Brain microvascular endothelial cell (primary cell): ENCODE data around the gene DCUN1D2.

Experiments used
- DNase-seq: peaks from one replicate; pipeline ENCODE4 v3.0.0-alpha.2; 2020
- H3K27ac ChIP-seq: fragments of 250-450 bp; sonication (Bioruptor Pico); 2 replicates; pipeline ENCODE4 v1.5.1; 2020; ENCODE audit warnings: mild to moderate bottlenecking, moderate library complexity
- H3K27me3 ChIP-seq: fragments of 250-450 bp; sonication (Bioruptor Pico); replicated peaks from 2 replicates; pipeline ENCODE4 v1.5.1; 2020; ENCODE audit warnings: mild to moderate bottlenecking
- H3K36me3 ChIP-seq: fragments of 250-450 bp; sonication (Bioruptor Pico); replicated peaks from 2 replicates; pipeline ENCODE4 v1.5.1; 2020; ENCODE audit warnings: mild to moderate bottlenecking
- H3K4me3 ChIP-seq: 2 replicates; pipeline ENCODE4 v1.5.1; 2011; ENCODE audit warnings: low read depth, mild to moderate bottlenecking, control low read depth, low read length, moderate library complexity
- in situ Hi-C: cut with HindIII; loops from 2 replicates; pipeline ENCODE4 v1.10.0; 2017; ENCODE audit warnings: low sequenced_read_pairs, low pct_ligation_motif_present
- TF ChIP-seq, protein P1 (sequence below): IDR thresholded peaks from 2 replicates; pipeline ENCODE4 v1.5.1; 2011; ENCODE audit warnings: low read depth, mild to moderate bottlenecking, moderate library complexity, low read length, control low read depth, inconsistent platforms; ENCODE audit errors: missing control alignments

The DCUN1D2 gene

DNA sequence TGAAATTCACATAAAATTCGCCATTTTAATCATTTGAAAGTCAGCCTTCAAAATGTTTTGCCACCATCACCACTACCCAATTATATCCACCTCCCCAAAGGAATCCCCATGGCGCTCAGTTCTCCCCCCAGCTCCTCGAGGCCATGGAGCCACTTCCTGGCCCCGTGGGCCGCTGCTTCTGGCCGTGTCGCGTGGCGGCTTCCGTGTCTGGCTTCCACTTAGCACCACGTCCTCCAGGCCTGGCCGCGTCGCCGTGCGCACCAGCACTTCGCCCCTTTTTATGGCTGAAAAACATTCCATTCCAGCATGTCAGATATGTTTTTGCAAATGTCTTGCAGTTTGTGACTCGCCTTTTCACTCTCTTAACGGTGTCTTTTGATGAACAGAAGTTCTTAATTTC is 46.7 kb upstream of the DCUN1D2 start:
- Histone ChIP-seq H3K36me3 (peaks cover 17% of the 10 kb centered on the region), H3K27ac (no peak overlapping the region), H3K27me3 (no peaks in the 10 kb centered on the region), H3K4me3 (no peak overlapping the region)
- in situ Hi-C loops = no loop called here
- TF ChIP-seq, protein P1, sequence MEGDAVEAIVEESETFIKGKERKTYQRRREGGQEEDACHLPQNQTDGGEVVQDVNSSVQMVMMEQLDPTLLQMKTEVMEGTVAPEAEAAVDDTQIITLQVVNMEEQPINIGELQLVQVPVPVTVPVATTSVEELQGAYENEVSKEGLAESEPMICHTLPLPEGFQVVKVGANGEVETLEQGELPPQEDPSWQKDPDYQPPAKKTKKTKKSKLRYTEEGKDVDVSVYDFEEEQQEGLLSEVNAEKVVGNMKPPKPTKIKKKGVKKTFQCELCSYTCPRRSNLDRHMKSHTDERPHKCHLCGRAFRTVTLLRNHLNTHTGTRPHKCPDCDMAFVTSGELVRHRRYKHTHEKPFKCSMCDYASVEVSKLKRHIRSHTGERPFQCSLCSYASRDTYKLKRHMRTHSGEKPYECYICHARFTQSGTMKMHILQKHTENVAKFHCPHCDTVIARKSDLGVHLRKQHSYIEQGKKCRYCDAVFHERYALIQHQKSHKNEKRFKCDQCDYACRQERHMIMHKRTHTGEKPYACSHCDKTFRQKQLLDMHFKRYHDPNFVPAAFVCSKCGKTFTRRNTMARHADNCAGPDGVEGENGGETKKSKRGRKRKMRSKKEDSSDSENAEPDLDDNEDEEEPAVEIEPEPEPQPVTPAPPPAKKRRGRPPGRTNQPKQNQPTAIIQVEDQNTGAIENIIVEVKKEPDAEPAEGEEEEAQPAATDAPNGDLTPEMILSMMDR = no peak
- no peak for DNase-seq

DNA sequence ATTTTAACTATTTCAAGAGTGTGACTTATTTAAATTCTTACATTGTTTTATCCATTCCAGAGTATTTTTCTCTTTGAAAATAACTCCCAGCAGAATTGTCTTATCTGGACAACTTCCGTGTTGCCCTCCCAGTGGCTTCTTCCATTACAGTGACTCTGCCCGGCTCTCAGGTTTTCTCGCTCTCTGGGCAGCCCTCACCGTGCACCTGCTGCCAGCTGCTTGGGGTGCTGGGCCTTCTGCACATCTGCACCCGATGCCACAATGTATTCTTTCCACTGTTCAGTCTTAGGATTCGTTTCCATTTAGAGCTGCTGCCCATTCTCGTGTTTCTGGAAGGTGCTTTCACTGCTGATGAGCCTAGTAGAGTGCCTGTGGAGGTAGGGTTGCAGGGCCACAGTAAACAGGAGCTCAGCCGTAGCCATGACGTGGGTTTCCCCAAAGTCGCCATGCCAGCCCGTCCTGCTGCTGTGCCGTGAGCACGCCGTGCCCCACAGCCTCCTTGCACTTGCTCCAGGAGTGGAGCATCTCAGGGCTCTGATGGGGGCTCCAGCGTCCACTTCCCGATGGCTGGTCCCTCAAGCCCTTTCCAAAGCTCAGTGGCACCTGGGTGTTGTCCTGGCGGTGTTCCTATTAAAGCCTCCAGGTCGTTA is 46.1 kb upstream of the DCUN1D2 start:
- DNase-seq = no peak
- Histone ChIP-seq H3K36me3 (peaks cover 22% of the 10 kb centered on the region), H3K27ac (no peak overlapping the region), H3K4me3 (no peak overlapping the region), H3K27me3 (no peaks in the 10 kb centered on the region)
- TF ChIP-seq, protein P1 = no peak
- in situ Hi-C loops = no loop called here

DNA sequence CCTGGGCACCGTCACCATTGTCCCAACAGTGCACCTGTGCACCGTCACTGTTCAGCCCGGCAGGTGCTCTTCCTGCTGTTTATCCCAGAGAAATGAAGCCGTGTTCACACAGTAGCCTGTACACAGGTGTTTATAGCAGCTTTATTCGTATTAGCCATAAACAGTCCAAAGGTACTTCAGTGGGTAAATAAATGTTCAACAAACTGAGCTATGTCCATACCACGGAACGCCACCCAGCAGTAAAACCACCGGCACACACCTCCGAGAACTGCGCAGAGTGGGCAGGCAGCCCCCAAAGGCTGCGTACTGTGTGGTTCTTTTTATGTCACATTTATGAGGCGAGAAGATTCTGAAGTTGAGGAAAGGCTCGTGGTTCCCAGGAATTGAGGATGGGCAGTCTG is 44.9 kb upstream of the DCUN1D2 start:
- H3K27me3 ChIP-seq = no peaks in the 10 kb centered on the region
- DNase-seq = no peak
- H3K36me3 ChIP-seq = peaks cover 28% of the 10 kb centered on the region
- no peak overlapping the region for H3K27ac ChIP-seq
- no peak overlapping the region for H3K4me3 ChIP-seq
- TF ChIP-seq, protein P1 = no peak
- in situ Hi-C loops = no loop called here

DNA sequence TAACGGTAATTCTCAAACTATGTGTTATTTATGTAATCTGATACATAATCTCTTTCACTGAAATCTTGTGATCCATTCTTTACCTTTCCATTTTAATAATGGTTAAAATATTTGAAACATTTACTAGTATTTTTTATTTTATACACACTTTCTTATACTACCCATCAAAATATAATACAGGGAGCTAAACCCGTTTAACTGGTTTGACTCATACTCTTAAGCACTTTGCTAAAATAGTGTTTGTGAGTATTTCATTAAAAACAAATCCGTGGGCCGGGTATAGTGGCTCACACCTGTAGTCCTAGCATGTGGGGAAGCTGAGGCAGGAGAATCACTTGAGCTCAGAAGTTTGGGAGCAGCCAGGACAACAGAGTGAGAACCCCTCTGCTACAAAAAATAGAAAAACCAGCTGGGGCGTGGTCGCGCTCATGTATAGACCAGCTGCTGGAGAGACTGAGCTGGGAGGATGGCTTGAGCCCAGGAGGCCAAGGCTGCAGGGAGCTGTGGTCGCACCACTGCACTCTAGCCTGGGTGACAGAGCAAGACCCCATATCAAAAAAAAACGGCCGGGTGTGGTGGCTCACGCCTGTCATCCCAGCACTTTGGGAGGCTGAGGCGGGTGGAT is 43.8 kb upstream of the DCUN1D2 start:
- in situ Hi-C loops = no loop called here
- TF ChIP-seq, protein P1 = no peak
- no peak for DNase-seq
- Histone ChIP-seq H3K27ac (no peak overlapping the region), H3K27me3 (no peaks in the 10 kb centered on the region), H3K4me3 (no peak overlapping the region), H3K36me3 (peaks cover 22% of the 10 kb centered on the region)

DNA sequence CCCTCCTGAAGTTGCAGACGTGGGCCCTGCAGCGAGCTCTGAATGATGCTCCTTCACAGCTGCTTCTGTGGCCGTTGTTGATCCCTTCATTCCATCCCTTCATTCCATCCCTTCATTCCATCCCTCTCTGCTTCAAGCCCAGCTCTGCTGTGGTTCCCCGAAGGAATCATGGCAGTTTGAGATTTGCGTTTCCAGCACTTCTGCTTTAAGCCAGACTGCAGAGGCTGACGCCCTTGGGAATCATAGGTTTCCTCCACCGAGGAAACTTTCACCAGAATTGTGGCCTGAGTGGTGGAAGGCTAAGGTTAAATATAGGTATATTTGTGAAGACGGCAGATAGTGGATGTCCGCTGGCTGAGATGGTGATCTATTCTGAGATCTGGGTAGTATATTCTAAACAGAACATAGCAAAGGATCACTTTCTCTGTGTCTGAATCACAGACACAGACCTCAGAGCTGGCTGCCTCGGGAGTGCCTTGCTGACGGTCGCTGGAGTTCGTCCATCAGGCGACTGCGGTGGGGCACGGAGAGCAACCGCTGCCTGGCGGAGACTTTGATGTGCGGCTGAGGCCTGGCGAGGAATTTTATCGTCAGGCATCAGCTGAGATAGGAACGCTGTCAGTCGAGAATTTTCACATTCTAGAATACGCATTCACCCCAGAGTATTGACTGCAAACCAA is 42.8 kb upstream of the DCUN1D2 start:
- in situ Hi-C loops = no loop called here

More for the DNA sequence above, 42.8 kb upstream of the DCUN1D2 start:
- no peak overlapping the region for H3K27ac ChIP-seq
- H3K4me3 ChIP-seq = no peak overlapping the region
- no peak for DNase-seq
- peaks cover 29% of the 10 kb centered on the region for H3K36me3 ChIP-seq
- TF ChIP-seq, protein P1 = no peak
- no peaks in the 10 kb centered on the region for H3K27me3 ChIP-seq
